Activated CD4-positive, alpha-beta T cell treated with anti-CD3 and anti-CD28 coated beads for 4 hours (primary cell): Measurements from ENCODE around the gene C19orf44.
"Not testable (repeated sequence)": the region's sequence is repeated elsewhere in the genome, so short reads cannot be mapped to it uniquely, and the experiment has no call there.

ENCODE experiments used
- DNase-seq, 2 donors: peaks; one replicate each; pipeline ENCODE4 v3.0.0-alpha.2; 2020

Gene C19orf44

DNA sequence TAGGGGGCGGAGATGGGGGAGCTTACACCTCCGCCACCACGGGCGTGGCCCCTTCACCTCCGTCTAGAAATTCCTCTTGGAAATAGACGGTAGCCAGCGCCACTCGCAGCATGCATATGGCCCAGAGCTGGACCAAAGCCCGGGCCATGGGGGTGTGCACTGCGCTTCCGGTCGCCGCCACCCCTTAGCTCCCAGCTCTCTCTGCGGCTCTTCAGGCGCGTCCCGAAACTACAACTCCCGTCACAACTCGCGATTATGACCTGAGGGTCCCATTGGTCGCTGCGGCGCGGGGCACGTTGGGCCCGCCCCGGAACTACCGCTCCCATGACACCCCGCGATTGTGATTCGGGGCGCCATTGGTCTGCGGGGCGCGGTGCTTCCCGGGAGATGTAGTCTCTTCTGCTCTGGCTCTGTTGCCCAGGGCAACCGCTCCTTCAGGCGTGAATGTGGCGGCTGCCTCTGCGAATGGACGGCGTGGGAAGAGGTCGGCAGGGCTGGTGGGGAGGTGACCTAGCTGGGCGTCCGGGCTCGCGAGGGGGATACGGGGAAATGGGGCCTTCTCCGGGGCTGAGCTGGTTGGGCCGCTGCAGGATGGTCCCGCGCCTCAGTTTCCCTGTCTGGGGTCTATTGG is at the start of gene C19orf44, which contains the start of gene CALR3:
C19orf44 (plus strand) TSS at position 413 of the 631 bp plus-strand sequence. CDS start 4,399 bp downstream, outside the sequence.
CALR3 (minus strand) TSS at position 186 of the 631 bp plus-strand sequence; CDS start at position 148, 38 bp downstream.
- DNase-seq = peak; percentile 95 to 96

GRCh38 chr19:16446724-16447368 is 49.3 kb upstream of the C19orf44 start:
- DNase-seq = no peak

DNA sequence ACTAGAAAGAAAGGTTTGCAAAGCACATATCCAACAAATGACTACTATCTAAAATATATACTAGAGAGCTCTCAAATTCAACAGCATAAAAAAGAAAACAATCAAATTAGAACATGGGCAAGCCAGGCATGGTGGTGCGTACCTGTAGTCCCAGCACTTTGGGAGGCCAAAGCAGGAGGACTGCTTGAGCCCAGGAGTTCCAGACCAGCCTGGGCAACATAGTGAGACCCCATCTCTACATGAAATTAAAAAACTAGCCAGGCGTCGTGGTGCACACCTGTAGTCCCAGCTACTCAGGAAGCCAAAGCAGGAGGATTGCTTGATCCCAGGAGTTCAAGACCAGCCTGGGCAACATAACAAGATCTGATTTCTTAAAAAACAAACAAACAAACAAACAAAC is 47.3 kb upstream of the C19orf44 start:
- not testable (repeated sequence) for DNase-seq

DNA sequence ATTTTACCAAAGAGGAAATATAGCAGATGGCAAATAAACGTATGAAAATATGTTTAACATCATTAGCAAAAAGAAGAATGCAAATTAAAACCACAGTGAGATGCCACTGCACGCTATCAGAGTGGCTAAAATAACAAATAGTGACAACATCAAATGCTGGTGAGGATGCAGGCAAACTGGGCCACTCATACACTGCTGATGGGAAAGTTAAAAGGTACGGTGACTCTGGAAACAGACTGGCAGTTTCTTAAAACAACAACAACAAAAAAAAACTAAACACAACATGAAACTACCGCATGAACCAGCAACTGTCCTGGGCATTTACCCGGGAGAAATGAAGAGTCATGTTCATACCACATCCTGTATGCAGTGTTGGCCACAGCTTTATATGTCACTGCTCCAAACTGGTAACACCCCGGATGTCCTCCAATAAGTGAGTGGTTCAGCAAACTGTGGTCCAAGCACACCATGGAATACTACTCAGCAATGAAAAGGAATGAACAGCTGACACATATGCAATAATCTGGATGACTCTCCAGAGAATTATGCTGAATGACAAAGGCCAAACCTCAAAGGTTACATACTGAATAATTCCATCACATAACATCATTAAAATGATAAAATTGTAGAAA is 46.7 kb upstream of the C19orf44 start:
- DNase-seq = no peak

GRCh38 chr19:16452325-16452724 is 43.9 kb upstream of the C19orf44 start:
- DNase-seq = no peak

- DNase-seq = no peak
Measured at GRCh38 chr19:16454351-16454918, 41.8 kb upstream of the C19orf44 start.

- DNase-seq = no peak
Measured at GRCh38 chr19:16455489-16455888, 40.7 kb upstream of the C19orf44 start.

- no peak for DNase-seq
Measured at GRCh38 chr19:16456652-16457194, 39.5 kb upstream of the C19orf44 start.

GRCh38 chr19:16457195-16457953 is 38.8 kb upstream of the C19orf44 start:
- peak; percentile 20 to 22 for DNase-seq

DNA sequence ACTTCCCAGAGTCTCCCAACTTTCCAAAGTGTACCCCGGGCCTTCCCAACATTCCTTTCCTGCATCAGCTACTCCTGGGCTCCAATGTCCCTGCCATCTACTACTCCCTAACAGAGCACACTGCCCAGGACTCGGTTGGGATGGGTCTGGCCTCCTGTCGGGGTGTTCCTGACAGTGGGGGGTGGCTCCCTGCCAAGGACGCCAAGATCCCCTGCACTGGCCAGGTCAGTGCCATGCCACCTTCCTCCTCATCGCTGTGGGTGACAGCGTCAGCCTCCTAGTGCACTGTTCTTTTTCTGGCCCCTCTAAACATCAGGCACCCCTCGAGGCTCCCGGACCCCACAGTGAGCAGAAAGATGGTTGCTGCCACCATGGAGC is 38.3 kb upstream of the C19orf44 start:
- DNase-seq = no peak

- no peak for DNase-seq
Measured at GRCh38 chr19:16458391-16459341, 37.5 kb upstream of the C19orf44 start.

GRCh38 chr19:16459680-16460079 is 36.5 kb upstream of the C19orf44 start:
- DNase-seq = no peak

DNA sequence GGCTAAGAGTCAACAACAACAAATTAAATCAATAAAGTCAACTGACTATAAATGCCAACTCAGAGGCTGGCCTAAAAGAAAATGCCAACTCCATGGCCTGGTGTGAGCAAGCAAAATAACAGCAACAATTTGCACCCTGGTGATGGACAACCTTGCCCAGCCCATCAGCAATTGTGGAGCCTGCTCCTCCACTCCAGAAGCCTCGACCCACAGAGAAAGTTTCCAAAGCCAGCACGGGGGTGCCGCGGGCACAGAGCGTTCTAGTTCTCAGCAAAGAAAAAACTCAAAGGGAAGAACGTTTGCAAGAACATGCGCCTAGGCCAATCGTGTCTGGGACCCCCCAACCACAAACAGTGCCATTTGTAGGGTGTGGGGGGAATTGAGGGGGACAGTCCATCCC is 35.7 kb upstream of the C19orf44 start:
- DNase-seq = no peak

DNA sequence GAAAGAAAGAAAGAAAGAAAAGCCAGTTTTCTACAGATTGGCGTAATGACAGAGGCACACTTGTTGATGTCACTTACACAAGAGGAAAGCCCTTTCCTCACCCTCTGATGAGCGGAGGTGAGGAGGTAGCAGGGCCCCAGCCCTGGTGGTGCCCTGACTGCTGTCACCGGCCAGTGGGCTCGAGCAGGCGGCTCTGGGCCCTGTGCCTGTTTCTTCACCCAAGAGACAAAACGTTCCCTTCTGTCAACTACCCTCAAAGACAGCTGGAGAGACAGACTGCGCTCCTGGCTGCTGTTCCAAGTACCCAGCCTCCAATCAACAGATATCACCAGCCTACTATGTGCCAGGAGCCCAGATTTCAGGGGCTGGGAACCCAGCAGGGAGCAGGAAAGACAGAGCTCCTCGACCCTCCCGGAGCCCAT is 34.6 kb upstream of the C19orf44 start:
- DNase-seq = no peak

DNA sequence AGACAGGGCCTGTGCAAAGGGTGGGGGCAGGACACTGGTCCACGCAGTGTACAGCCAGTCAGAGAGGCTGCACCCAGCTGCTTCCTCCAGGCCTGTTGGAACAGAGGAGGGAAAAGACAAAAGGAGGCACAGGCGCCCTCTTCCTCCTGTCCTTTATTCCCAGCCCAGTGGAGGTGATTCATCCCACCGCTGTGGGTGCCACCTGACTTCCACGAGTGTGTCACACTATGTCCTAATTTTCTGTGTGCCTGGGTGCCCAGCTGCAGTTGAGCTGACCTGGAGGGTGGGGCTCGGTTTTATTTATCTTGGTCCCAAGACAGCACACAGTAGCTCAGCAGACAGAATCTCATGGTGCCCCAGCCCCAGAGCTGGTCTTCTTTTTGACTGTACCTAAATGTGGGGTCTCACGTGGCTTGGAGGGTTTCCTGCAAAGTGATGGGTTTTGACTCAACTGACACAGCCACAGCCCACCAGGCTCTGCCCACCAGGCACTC is 33.4 kb upstream of the C19orf44 start:
- DNase-seq = no peak

- no peak for DNase-seq
Measured at GRCh38 chr19:16463341-16463990, 32.7 kb upstream of the C19orf44 start.

DNA sequence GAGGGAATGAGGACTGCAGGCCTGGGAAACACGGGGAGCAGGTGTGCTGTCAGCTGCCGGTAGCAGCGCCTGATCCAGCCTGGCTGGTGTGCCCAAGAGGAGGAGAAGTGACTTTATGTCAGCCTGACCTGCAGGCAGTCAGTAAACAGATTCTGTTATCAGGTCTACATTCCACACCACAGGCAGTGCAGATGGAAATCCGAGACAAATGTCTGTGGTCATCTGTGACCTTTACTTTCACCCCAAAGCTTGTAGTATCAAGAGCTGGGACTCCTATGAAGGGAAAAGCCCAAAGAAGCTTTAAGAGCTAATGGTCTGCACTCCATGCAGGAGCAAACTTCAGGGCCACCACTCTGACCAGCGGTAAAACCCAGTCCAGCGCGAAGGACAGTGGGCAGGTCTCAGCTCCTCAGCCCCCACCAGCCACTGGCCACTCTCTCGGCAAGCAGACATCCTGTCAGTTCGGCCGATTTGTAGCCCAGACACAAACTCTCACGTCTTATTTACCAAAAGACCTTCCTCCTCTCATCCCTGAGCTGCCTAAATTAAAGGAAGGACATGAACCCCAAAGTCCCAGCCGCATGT is 32.1 kb upstream of the C19orf44 start:
- DNase-seq = no peak

GRCh38 chr19:16465239-16465638 is 31.0 kb upstream of the C19orf44 start:
- DNase-seq = no peak

- not testable (repeated sequence) for DNase-seq
Measured at GRCh38 chr19:16466802-16467427, 29.3 kb upstream of the C19orf44 start.

- no peak for DNase-seq
Measured at GRCh38 chr19:16467581-16467980, 28.6 kb upstream of the C19orf44 start.
